CD4-positive, alpha-beta T cell treated with Interleukin-6 for 4 hours (primary cell): ENCODE data around the gene METAP1D.

Experiments
- DNase-seq: peaks from one replicate; pipeline ENCODE4 v3.0.0-alpha.2; 2020; ENCODE audit warnings: mixed read lengths

METAP1D gene

DNA sequence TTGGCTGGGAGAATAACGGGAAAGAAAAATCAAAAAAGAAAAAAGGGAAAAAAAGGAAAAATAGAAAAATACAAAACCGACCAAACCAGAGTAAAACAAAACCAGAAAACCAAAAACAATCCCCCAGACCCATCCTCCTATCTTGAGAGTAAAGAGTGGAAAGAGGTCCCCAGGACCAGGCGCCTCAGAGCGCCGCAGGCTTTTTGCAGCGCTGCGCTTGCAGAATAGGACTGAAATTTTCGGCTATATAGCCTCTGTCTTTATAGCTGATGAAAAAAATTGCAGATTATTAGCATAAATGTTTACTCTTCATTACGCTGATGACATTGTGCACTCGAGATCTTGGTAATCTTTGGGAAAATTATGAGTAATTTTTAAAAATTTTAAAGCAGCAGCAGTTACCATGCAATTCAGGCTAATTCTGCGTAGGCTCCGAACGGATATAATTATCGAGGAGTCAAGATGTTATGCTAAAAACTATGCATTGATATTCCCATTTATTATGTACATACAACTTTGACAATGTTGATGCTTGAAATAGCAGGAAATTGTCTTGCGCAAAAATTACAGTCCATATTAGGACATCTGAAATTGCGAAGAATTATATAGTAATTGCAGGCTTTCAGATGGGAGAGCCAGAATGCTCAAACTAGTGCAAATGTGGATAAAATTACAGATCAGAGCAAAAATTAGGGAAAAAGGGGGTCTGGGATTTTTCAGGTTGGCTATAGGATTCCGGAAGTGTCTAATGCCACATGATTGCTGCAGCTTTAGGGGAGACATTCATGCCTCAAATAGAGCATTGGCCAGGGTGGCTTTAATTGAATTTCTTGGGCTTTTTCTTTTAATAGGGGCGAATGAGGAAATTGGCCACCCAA is 93.9 kb downstream of the METAP1D start:
- DNase-seq = no peak

- no peak for DNase-seq
Observed at GRCh38 chr2:172094294-172095145, 94.8 kb downstream of the METAP1D start.

DNA sequence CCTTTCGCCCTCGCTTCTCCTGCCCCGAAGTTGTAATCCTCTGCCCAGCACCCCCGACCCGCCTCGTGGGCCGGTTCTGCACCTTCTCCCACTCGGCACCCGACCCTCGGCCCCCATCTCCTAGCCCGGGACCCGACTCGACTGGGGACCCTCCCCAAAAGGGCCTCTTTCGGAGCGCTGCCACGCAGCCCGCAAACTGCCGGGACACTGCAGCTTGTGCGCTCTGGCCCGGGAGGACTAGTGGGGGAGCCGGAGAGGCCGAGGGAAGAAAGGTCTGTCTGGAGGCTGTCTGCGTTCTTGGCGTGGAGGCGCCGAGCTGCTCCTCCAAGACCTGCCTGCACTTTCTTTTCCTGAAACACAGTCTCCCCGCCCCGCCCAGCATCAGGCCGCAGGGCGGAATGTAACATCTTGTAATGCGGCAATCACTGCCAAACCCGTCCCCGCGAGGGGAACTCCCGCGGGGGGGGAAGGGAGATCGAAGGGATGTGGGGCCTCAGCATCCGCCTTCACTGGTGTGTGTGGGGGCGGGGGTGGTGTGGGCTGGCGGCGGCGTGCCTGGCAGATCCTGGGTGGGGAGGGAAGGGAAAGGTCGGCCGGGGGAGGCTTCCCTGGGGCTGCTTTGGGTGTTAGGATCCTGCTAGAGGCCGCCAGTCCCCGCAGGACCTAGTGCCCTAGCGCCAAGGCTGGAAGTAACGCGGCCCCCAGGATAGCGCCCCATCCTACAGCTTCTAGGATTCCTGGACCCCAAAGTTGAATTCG is 95.6 kb downstream of the METAP1D start:
- DNase-seq = peak; percentile 80

DNA sequence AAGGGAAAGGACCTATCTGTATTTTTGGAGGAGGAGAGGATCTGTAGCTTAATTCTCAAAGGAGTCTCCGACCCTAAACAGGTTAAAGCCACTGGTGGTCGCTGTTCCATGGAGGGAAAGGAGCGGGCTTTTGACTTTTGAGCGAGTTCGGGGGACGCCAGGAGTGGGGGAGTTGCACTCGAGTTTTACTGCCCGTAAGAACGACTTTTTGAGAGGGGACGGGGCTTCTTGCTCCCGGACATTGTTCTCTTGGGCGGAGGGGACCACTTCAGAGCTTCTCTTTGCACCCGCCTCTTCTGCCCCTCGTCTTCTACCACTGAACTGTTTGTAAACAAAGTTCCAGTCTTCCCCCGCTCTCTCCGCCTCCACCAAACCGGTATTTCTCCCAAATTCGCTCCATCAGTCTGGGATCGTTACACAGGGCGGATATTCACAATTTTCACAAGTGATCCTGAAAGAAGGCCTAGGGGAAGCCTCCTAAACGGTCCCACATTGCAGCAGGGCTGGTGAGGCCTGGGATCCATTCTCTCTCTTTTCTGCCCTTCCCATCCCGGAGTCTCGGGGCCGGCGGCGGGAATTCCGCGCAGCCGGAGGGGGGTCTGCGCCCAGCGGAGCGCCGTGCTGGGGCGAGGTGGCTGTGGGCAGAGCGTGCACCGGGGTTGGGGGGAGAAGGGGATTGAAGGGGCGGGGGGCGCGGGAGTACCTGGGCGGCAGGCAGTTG is 96.3 kb downstream of the METAP1D start:
- no peak for DNase-seq

- no peak for DNase-seq
Observed at GRCh38 chr2:172096626-172097547, 97.1 kb downstream of the METAP1D start.

GRCh38 chr2:172097557-172098131 is 97.9 kb downstream of the METAP1D start:
- DNase-seq = no peak

GRCh38 chr2:172098287-172098649 is 98.5 kb downstream of the METAP1D start:
- no peak for DNase-seq

DNA sequence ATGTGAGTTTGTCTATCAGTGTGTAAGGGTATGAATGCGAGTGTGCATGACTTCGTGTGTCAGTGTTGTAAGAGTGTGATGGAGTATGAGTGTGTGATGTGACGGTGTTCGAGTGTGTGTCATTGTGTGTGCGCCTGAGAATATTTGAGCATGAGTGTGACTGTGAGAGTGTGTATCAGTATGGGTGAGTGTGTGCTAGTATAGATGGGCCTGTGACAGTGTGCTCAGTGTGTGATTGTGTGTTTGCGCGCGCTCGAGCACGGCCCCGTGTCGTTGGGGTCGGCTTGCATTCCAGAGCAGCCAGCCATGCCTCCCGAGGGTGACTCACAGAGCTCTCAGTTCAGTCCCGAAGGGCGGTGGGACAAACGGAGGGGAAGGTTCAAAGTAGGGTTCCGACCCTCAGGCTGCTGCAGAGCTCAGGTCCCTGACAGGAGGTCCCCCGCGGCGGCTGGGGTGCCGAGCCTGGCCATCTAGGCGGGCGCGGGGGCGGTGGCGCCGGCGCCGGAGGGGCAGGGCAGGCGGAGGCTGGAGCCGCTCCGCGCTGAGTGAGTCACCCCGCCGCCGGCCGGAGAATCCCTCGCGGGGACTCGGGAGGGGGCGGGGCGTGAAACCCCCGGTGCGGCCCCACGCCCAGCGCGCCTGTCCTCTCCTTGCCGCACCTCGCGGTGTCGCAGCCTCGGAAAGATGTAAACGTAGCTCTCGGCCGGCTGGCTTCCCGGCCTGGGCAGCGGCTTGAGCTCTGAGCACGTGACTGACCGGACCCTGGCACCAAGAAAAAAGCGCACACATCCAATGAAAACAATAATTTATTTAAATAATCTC is 99.1 kb downstream of the METAP1D start:
- peak; percentile 43 for DNase-seq

GRCh38 chr2:172099472-172100079 is 99.8 kb downstream of the METAP1D start:
- no peak for DNase-seq

- DNase-seq = no peak
Observed at GRCh38 chr2:172100080-172100934, 100.6 kb downstream of the METAP1D start.

DNA sequence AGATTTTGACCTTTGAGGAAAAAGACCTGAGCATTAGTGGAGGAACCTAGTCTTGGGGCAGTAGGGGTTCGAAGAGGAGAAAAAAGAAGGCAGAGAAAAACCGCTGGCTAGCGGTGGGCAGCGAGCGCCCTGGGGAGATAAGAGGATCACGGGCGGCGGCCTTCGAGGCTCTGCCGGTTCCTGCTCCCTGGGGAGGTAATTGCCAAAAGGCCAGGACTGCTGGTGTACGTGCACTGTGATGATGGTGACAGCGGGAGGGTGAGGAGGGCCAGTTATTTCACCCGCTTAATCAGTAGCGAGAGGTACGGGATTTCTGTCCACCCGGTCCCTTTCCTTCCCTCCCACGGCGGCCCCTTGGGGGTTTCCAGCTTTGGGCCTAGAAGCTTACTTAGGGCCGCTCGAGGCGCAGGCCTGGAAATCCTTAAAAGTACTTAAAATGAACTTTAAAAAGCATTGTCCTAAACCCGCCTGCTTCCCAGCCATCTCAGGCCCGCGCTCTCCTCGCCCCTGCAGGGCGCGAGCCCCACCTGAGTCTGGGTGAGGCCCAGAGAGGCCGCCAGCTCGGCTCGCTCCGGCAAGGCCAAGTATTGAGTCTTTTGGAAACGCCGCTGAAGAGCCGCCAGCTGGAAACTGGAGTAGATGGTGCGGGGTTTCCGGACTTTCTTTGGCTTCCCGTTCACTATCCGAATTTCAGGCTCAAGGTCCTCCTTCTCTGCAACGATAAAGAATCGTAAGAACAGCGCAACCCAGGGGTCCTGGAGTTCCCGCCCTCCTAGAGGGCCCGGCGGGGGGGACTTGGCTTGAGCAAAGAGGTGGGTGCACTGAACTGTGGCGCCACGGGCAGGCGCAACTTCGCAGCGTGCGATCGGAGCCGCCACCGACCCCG is 101.4 kb downstream of the METAP1D start:
- no peak for DNase-seq

DNA sequence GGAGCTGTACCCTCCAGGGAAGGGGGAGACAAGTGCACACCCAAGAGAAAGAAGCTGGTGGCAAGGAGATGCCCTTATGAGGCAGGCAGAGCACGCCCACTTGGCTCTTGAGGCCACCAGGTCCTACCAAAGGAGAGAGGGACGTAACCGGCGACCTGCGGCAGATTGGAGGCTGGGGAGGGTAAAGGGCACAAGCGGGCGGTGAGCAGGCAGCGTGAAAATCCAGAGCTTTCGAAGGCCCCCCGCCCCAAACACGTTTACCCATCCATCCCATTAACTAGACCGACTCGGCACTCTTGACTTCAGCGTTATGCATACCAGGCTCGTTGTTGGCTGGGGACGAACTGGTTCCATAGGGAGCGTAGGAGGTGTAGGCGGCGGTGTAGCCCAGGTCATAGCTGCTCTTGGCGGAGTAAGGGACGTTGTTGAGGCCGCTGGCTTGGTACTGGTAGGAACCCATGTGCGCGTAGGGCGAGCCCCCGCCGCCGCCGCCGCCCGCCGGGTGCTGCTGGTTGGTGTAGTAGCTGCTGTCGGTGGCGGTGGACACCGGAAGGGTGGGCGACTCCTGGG is 102.2 kb downstream of the METAP1D start:
- no peak for DNase-seq

DNA sequence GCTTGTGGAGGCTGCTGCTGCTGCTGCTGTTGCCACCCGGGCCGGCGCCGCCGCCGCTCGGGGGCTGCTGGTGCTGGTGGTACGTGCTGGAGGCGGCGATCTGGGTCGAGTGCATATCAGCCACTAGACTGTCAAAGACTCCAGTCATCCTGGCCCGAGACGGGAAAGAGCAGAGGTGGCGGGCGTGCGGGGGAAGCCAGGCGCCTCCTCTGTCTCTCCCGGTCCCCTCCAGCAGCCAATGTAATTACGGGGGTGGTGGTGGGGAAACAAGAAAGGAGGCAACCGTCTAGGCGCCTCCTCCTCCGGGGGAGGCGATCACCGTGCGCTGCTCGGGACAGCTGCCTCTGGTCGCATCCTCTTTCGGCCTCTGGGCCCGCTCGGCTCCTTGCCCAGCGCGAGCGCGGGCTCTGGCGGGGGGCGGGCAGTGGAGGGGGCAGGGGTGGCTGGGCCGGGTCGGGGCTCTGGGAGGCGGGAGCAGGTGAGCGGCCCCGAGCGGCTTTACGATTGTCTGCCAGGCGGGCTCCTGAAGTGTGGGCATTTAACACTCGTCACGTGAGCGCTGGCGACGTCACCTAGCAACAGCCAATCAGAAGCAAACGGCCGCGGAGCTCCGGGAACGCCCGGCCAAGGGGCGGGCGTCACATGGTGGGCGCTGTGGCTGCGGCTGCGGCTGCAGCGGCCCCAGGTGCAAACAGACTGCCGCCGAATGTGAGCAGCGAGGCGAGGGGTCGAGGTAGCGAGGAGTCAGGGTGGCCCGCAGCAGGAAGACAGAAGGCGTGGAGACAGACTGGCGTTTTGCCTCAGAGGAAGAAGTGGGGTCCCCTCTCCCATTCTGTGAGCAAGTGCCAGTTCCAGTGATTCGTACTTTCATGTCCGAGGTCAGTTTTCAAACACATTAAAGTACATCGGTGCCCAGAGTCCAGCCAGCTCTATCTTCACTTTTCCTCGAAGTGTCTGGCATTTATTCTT is 102.9 kb downstream of the METAP1D start, which contains the start of gene DLX2:
Gene DLX2 (minus strand): TSS at position 510 of the 969 bp plus-strand sequence. CDS start 362 bp downstream, at position 148.
- DNase-seq = peak; percentile 65

- DNase-seq = peak; percentile 68
Observed at GRCh38 chr2:172103471-172104272, 103.9 kb downstream of the METAP1D start.
